Measurements from ENCODE around the gene SBK3.

The SBK3 gene

DNA sequence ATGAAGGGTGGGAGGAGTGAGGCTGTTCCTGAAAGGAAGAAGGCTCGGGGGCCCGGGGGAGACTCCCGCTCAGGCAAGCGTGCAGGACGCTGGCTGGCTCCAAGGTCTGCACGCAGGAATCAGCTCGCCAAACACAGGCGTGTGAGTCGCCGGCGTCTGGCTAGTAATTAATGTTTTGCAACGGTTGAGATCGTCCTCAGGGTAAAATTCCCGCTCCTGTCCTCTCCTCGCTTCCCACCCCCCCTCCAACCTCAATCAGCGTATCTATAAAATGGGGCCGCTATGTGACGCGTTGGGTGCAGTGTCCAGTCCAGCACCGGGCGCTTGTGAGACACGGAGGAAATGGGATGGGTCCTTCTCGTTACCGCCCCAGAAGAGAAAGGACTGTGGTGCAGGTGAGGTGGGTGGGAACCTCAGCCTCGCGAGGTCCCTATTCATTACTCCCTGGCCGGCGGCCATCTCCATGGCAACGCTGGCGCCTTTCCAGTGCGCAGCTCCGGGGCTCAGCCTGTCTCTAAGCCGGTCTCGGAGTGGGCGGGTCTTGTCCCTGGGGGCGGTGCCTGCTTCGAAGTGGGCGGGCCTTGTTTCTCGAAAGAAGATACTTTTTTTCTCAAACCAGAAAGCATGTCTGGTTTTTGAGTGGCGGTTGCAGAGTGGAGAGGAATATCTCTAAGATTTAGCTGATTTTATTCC, 41.8 kb upstream of the SBK3 start (continued):
- no peak for TF ChIP-seq ZFP41 (tag by site-specific recombination; IDR thresholded peaks at IDR 0.05; ENCODE audit: borderline replicate concordance)
- no peak for TF ChIP-seq GLIS2 (tag by site-specific recombination; IDR thresholded peaks at IDR 0.05)
- TF ChIP-seq ZNF692 (tag by site-specific recombination; IDR thresholded peaks at IDR 0.05), result 0 out of 2 replicates have a peak, but pooled peaks have one; percentile 35
- no peak for TF ChIP-seq ZBTB1 (tag by site-specific recombination; IDR thresholded peaks at IDR 0.05)
- no peak for TF ChIP-seq HOXC10 (CRISPR knock-in tag; IDR thresholded peaks at IDR 0.05)
- peak; percentile 39; the same call in 1 of the 2 replicates for TF ChIP-seq WT1 (tag by site-specific recombination; IDR thresholded peaks at IDR 0.05)
- TF ChIP-seq, protein P1, sequence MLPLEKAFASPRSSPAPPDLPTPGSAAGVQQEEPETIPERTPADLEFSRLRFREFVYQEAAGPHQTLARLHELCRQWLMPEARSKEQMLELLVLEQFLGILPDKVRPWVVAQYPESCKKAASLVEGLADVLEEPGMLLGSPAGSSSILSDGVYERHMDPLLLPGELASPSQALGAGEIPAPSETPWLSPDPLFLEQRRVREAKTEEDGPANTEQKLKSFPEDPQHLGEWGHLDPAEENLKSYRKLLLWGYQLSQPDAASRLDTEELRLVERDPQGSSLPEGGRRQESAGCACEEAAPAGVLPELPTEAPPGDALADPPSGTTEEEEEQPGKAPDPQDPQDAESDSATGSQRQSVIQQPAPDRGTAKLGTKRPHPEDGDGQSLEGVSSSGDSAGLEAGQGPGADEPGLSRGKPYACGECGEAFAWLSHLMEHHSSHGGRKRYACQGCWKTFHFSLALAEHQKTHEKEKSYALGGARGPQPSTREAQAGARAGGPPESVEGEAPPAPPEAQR (tag by site-specific recombination; IDR thresholded peaks at IDR 0.05), result no peak
- no peak for TF ChIP-seq OVOL3 (tag by site-specific recombination; IDR thresholded peaks at IDR 0.05)
- TF ChIP-seq ZNF610 (tag by site-specific recombination; IDR thresholded peaks at IDR 0.05; ENCODE audit: borderline replicate concordance), result no peak
- no peak for TF ChIP-seq ZSCAN4 (tag by site-specific recombination; IDR thresholded peaks at IDR 0.05)
- no peak for TF ChIP-seq SCRT1 (tag by site-specific recombination; IDR thresholded peaks at IDR 0.05; ENCODE audit: borderline replicate concordance)
- no peak for TF ChIP-seq ZNF624 (tag by site-specific recombination; IDR thresholded peaks at IDR 0.05)
- no peak for TF ChIP-seq ZNF423 (tag by site-specific recombination; IDR thresholded peaks at IDR 0.05)
- TF ChIP-seq, protein P2, sequence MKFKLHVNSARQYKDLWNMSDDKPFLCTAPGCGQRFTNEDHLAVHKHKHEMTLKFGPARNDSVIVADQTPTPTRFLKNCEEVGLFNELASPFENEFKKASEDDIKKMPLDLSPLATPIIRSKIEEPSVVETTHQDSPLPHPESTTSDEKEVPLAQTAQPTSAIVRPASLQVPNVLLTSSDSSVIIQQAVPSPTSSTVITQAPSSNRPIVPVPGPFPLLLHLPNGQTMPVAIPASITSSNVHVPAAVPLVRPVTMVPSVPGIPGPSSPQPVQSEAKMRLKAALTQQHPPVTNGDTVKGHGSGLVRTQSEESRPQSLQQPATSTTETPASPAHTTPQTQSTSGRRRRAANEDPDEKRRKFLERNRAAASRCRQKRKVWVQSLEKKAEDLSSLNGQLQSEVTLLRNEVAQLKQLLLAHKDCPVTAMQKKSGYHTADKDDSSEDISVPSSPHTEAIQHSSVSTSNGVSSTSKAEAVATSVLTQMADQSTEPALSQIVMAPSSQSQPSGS (tag by site-specific recombination; IDR thresholded peaks at IDR 0.05; ENCODE audit: low read depth), result no peak
- no peak for TF ChIP-seq ZNF677 (tag by site-specific recombination; IDR thresholded peaks at IDR 0.05)
- TF ChIP-seq KLF1 (tag by site-specific recombination; IDR thresholded peaks at IDR 0.05), result peak; percentile 55
- no peak for TF ChIP-seq ZNF501 (tag by site-specific recombination; IDR thresholded peaks at IDR 0.05)
- TF ChIP-seq YY2 (tag by site-specific recombination; IDR thresholded peaks at IDR 0.05), result no peak
- TF ChIP-seq ZNF600 (tag by site-specific recombination; IDR thresholded peaks at IDR 0.05), result peak; percentile 94
- no peak for TF ChIP-seq PRDM2 (tag by site-specific recombination; IDR thresholded peaks at IDR 0.05; ENCODE audit: borderline replicate concordance)
- TF ChIP-seq ZFP69B (tag by site-specific recombination; IDR thresholded peaks at IDR 0.05), result no peak
- TF ChIP-seq ZNF341 (tag by site-specific recombination; IDR thresholded peaks at IDR 0.05; ENCODE audit: low read depth), result peak; percentile 52
- peak; percentile 85 for TF ChIP-seq KLF9 (tag by site-specific recombination; IDR thresholded peaks at IDR 0.05; ENCODE audit: low read depth)
- no peak for TF ChIP-seq ZNF24 (tag by site-specific recombination; IDR thresholded peaks at IDR 0.05)
- 0 out of 2 replicates have a peak, but pooled peaks have one; percentile 13 for TF ChIP-seq PRDM4 (tag by site-specific recombination; IDR thresholded peaks at IDR 0.05)
